Panc1 (cell line): ENCODE results near the gene B4GALT6.

ENCODE experiments used
- POLR2AphosphoS5 ChIP-seq: IDR thresholded peaks from 2 replicates; pipeline ENCODE4 v1.6.1; 2012; ENCODE audit warnings: mild to moderate bottlenecking, low read depth, low read length, moderate library complexity
- TF ChIP-seq, protein P1 (sequence below): fragments of 450-650 bp; IDR thresholded peaks from 2 replicates; pipeline ENCODE4 v1.5.1; 2017; ENCODE audit warnings: mild to moderate bottlenecking
- TF ChIP-seq, protein P2 (sequence below), 2 experiments: IDR thresholded peaks; 2 replicates each; pipeline ENCODE4 v1.6.1; 2011 to 2012; ENCODE audit warnings: low read depth in 2 of 2, control low read depth in 1 of 2, low read length in 1 of 2, mild to moderate bottlenecking in 1 of 2, moderate library complexity in 1 of 2; ENCODE audit not compliant: insufficient read depth in 1 of 2

DNA sequence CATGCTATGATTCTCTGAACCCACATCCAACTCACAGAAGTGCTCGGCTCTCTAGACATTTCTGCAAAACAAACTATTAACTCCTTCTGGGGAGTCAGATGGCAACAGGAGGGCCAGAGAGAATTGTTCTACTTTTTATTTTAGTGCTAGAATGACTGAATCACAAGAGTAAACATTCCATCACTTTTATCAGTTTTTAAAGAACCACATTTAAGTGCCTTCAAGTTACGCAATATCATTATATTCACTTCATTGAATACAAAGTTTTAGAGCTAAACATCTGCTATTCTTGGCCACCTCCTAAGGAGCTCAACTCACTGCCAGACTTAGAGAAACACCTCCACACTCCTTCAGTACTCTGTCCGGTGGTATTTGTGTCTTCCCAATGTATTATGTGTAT is 22.4 kb downstream of the B4GALT6 start:
- no peak for TF ChIP-seq POLR2AphosphoS5
- TF ChIP-seq, protein P1, sequence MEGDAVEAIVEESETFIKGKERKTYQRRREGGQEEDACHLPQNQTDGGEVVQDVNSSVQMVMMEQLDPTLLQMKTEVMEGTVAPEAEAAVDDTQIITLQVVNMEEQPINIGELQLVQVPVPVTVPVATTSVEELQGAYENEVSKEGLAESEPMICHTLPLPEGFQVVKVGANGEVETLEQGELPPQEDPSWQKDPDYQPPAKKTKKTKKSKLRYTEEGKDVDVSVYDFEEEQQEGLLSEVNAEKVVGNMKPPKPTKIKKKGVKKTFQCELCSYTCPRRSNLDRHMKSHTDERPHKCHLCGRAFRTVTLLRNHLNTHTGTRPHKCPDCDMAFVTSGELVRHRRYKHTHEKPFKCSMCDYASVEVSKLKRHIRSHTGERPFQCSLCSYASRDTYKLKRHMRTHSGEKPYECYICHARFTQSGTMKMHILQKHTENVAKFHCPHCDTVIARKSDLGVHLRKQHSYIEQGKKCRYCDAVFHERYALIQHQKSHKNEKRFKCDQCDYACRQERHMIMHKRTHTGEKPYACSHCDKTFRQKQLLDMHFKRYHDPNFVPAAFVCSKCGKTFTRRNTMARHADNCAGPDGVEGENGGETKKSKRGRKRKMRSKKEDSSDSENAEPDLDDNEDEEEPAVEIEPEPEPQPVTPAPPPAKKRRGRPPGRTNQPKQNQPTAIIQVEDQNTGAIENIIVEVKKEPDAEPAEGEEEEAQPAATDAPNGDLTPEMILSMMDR, result no peak
- TF ChIP-seq, protein P2, sequence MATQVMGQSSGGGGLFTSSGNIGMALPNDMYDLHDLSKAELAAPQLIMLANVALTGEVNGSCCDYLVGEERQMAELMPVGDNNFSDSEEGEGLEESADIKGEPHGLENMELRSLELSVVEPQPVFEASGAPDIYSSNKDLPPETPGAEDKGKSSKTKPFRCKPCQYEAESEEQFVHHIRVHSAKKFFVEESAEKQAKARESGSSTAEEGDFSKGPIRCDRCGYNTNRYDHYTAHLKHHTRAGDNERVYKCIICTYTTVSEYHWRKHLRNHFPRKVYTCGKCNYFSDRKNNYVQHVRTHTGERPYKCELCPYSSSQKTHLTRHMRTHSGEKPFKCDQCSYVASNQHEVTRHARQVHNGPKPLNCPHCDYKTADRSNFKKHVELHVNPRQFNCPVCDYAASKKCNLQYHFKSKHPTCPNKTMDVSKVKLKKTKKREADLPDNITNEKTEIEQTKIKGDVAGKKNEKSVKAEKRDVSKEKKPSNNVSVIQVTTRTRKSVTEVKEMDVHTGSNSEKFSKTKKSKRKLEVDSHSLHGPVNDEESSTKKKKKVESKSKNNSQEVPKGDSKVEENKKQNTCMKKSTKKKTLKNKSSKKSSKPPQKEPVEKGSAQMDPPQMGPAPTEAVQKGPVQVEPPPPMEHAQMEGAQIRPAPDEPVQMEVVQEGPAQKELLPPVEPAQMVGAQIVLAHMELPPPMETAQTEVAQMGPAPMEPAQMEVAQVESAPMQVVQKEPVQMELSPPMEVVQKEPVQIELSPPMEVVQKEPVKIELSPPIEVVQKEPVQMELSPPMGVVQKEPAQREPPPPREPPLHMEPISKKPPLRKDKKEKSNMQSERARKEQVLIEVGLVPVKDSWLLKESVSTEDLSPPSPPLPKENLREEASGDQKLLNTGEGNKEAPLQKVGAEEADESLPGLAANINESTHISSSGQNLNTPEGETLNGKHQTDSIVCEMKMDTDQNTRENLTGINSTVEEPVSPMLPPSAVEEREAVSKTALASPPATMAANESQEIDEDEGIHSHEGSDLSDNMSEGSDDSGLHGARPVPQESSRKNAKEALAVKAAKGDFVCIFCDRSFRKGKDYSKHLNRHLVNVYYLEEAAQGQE (IDR thresholded peaks at IDR 0.05; ENCODE audit: insufficient read depth in 1 of 2, low read depth in 2 of 2, low read length in 1 of 2), result no peak
